Stimulated activated CD4-positive, alpha-beta T cell treated with anti-CD3 and anti-CD28 coated beads, Interleukin-15, amount 100 ng/mL, for 1 hour (primary cell): ENCODE measurements around the gene ANKRD36C.
"Not testable (repeated sequence)": the region's sequence is repeated elsewhere in the genome, so short reads cannot be mapped to it uniquely, and the experiment has no call there.

Source experiments
- DNase-seq, 2 donors: peaks; one replicate each; pipeline ENCODE4 v3.0.0-alpha.2; 2020; ENCODE audit warnings: low read depth in 1 of 2, low spot score in 1 of 2

Gene ANKRD36C

GRCh38 chr2:95799147-95799889 lies 192.3 kb downstream of the ANKRD36C start:
- not testable (repeated sequence) for DNase-seq

GRCh38 chr2:95796249-95797099 lies 195.2 kb downstream of the ANKRD36C start:
- DNase-seq, result not testable (repeated sequence)

- not testable (repeated sequence) for DNase-seq
Measured at GRCh38 chr2:95793970-95794369, 197.7 kb downstream of the ANKRD36C start.

- DNase-seq, result not testable (repeated sequence)
Measured at GRCh38 chr2:95790180-95790579, 201.4 kb downstream of the ANKRD36C start.

GRCh38 chr2:95789385-95789784 lies 202.2 kb downstream of the ANKRD36C start:
- DNase-seq, result not testable (repeated sequence)

GRCh38 chr2:95788642-95789041 lies 203.0 kb downstream of the ANKRD36C start:
- not testable (repeated sequence) for DNase-seq
